Neural progenitor cell (in vitro differentiated cells): ENCODE results near the gene GRK1. TPM values are rescaled to one million over a fixed set of nuclear protein-coding genes. Genes with fewer than 3 reads are reported as not detected.

Experiments
- DNase-seq: peaks from one replicate; pipeline ENCODE4 v3.0.0-alpha.2; 2016; ENCODE audit warnings: low spot score
- H2AFZ ChIP-seq: fragments of 200-600 bp; sonication (generic); replicated peaks from 2 replicates; pipeline ENCODE4 v1.6.1; 2016; ENCODE audit warnings: antibody characterized with exemption
- H3F3A ChIP-seq: fragments of 200-600 bp; sonication (generic); 2 replicates; pipeline ENCODE4 v1.6.1; 2016; ENCODE audit warnings: antibody characterized with exemption, low read depth
- H3K27ac ChIP-seq: fragments of 200-600 bp; sonication (generic); 2 replicates; pipeline ENCODE4 v1.5.1; 2016; ENCODE audit warnings: mild to moderate bottlenecking
- H3K27me3 ChIP-seq: fragments of 200-600 bp; sonication (generic); 2 replicates; pipeline ENCODE4 v1.6.1; 2016; ENCODE audit warnings: mild to moderate bottlenecking, moderate library complexity
- H3K36me3 ChIP-seq: fragments of 200-600 bp; sonication (generic); 2 replicates; pipeline ENCODE4 v1.5.1; 2016
- H3K4me1 ChIP-seq: fragments of 200-600 bp; sonication (generic); 2 replicates; pipeline ENCODE4 v1.6.1; 2016; ENCODE audit warnings: mixed run types
- H3K4me2 ChIP-seq: fragments of 200-600 bp; sonication (generic); 2 replicates; pipeline ENCODE4 v1.6.1; 2016
- H3K4me3 ChIP-seq: fragments of 200-600 bp; sonication (generic); 2 replicates; pipeline ENCODE4 v1.5.1; 2016
- H3K79me2 ChIP-seq: fragments of 200-600 bp; sonication (generic); 2 replicates; pipeline ENCODE4 v1.6.1; 2016; ENCODE audit warnings: low read depth
- H3K9ac ChIP-seq: fragments of 200-600 bp; sonication (generic); 2 replicates; pipeline ENCODE4 v1.6.1; 2016
- H3K9me3 ChIP-seq: fragments of 200-600 bp; sonication (generic); 2 replicates; pipeline ENCODE4 v1.5.1; 2016; ENCODE audit warnings: low read depth
- H4K20me1 ChIP-seq: fragments of 200-600 bp; sonication (generic); 2 replicates; pipeline ENCODE4 v1.6.1; 2016; ENCODE audit warnings: low read depth
- H3K27ac Mint-ChIP-seq: 3 replicates; pipeline ENCODE4 v1.8.0; 2021; ENCODE audit warnings: mixed read lengths
- H3K27me3 Mint-ChIP-seq: 2 replicates; pipeline ENCODE4 v1.8.0; 2022; ENCODE audit warnings: low read depth, mild to moderate bottlenecking, inconsistent platforms, moderate library complexity, mixed read lengths; ENCODE audit not compliant: insufficient read depth
- H3K36me3 Mint-ChIP-seq: 3 replicates; pipeline ENCODE4 v1.8.0; 2021; ENCODE audit warnings: mixed read lengths
- H3K4me1 Mint-ChIP-seq: 3 replicates; pipeline ENCODE4 v1.8.0; 2021; ENCODE audit warnings: mixed read lengths
- H3K4me3 Mint-ChIP-seq: 3 replicates; pipeline ENCODE4 v1.8.0; 2021; ENCODE audit warnings: mild to moderate bottlenecking, moderate library complexity, mixed read lengths
- H3K9me3 Mint-ChIP-seq: 3 replicates; pipeline ENCODE4 v1.8.0; 2020; ENCODE audit warnings: mixed read lengths
- CTCF ChIP-seq: fragments of 200-600 bp; sonication (generic); IDR thresholded peaks from 2 replicates; pipeline ENCODE4 v1.5.1; 2017; ENCODE audit warnings: antibody characterized with exemption, mild to moderate bottlenecking
- EZH2 ChIP-seq: fragments of 200-600 bp; sonication (generic); IDR thresholded peaks from 2 replicates; pipeline ENCODE4 v1.6.1; 2017; ENCODE audit warnings: antibody characterized with exemption, mild to moderate bottlenecking, moderate library complexity
- EZH2phosphoT487 ChIP-seq: fragments of 200-600 bp; sonication (generic); IDR thresholded peaks from 2 replicates; pipeline ENCODE4 v1.6.1; 2017; ENCODE audit warnings: antibody characterized with exemption
- total RNA-seq: library from RNA; depleted of rRNA; stranded (reverse); fragments of >200 nt; gene quantifications from 2 replicates; pipeline ENCODE4 v1.2.3, GENCODE V29; 2015; ENCODE audit warnings: low replicate concordance

The GRK1 gene
- total RNA-seq, 1 donor from 2014 or later = not detected

GRCh38 chr13:113637262-113638160, 29.5 kb upstream of the GRK1 start:
- no peak for DNase-seq
- Mint-ChIP-seq H3K36me3 (peaks cover 71% of the 10 kb centered on the region), H3K27me3 (no peaks in the 10 kb centered on the region), H3K4me3 (no peak overlapping the region), H3K4me1 (no peaks in the 10 kb centered on the region), H3K27ac (no peak overlapping the region), H3K9me3 (peaks cover 7% of the 10 kb centered on the region)
- Histone ChIP-seq H3K4me3 (no peak overlapping the region), H3K9ac (no peak overlapping the region), H3K4me2 (no peak overlapping the region), H3K79me2 (no peaks in the 10 kb centered on the region), H3K27me3 (no peaks in the 10 kb centered on the region), H4K20me1 (no peaks in the 10 kb centered on the region), H3K4me1 (no peaks in the 10 kb centered on the region), H3F3A (no peaks in the 10 kb centered on the region), H2AFZ (no peak overlapping the region), H3K9me3 (peaks cover 10% of the 10 kb centered on the region), H3K27ac (no peak overlapping the region), H3K36me3 (peaks cover 20% of the 10 kb centered on the region)
- TF ChIP-seq EZH2phosphoT487 = no peak
- TF ChIP-seq CTCF = no peak
- no peak for TF ChIP-seq EZH2

GRCh38 chr13:113638173-113638746, 28.8 kb upstream of the GRK1 start:
- no peak overlapping the region for H3K9ac ChIP-seq
- DNase-seq = no peak
- H3K27me3 Mint-ChIP-seq = no peaks in the 10 kb centered on the region
- no peak overlapping the region for H3K4me3 Mint-ChIP-seq
- H3K36me3 Mint-ChIP-seq = peaks cover 70% of the 10 kb centered on the region
- no peak overlapping the region for H3K4me2 ChIP-seq
- H3K9me3 Mint-ChIP-seq = peaks cover 7% of the 10 kb centered on the region
- H3K36me3 ChIP-seq = peaks cover 28% of the 10 kb centered on the region
- H3K27me3 ChIP-seq = no peaks in the 10 kb centered on the region
- H3K9me3 ChIP-seq = peaks cover 18% of the 10 kb centered on the region
- no peaks in the 10 kb centered on the region for H4K20me1 ChIP-seq
- H3K27ac ChIP-seq = no peak overlapping the region
- no peaks in the 10 kb centered on the region for H3F3A ChIP-seq
- no peaks in the 10 kb centered on the region for H3K79me2 ChIP-seq
- no peaks in the 10 kb centered on the region for H3K4me1 ChIP-seq
- no peaks in the 10 kb centered on the region for H3K4me1 Mint-ChIP-seq
- no peak overlapping the region for H2AFZ ChIP-seq
- H3K27ac Mint-ChIP-seq = no peak overlapping the region
- H3K4me3 ChIP-seq = no peak overlapping the region
- no peak for TF ChIP-seq CTCF
- no peak for TF ChIP-seq EZH2phosphoT487
- TF ChIP-seq EZH2 = no peak

- Histone ChIP-seq H3K9ac (no peak overlapping the region), H3K27ac (no peak overlapping the region), H2AFZ (no peak overlapping the region), H3K9me3 (peaks cover 23% of the 10 kb centered on the region), H3K4me2 (no peak overlapping the region), H3K36me3 (peaks cover 28% of the 10 kb centered on the region), H3K4me3 (no peak overlapping the region), H4K20me1 (no peaks in the 10 kb centered on the region), H3K79me2 (no peaks in the 10 kb centered on the region), H3K4me1 (no peaks in the 10 kb centered on the region), H3F3A (no peaks in the 10 kb centered on the region), H3K27me3 (no peaks in the 10 kb centered on the region)
- H3K4me1 Mint-ChIP-seq = no peaks in the 10 kb centered on the region
- no peak overlapping the region for H3K27ac Mint-ChIP-seq
- H3K9me3 Mint-ChIP-seq = peaks cover 7% of the 10 kb centered on the region
- no peak for DNase-seq
- no peak for TF ChIP-seq EZH2
- H3K36me3 Mint-ChIP-seq = peaks cover 71% of the 10 kb centered on the region
- no peaks in the 10 kb centered on the region for H3K27me3 Mint-ChIP-seq
- no peak overlapping the region for H3K4me3 Mint-ChIP-seq
Measured at GRCh38 chr13:113638806-113639205, 28.2 kb upstream of the GRK1 start.
